Measurements from ENCODE around the gene SLC35B2.
A peak's percentile ranks its signal among the peaks of the same experiment; 100 is the strongest.

The SLC35B2 gene

DNA sequence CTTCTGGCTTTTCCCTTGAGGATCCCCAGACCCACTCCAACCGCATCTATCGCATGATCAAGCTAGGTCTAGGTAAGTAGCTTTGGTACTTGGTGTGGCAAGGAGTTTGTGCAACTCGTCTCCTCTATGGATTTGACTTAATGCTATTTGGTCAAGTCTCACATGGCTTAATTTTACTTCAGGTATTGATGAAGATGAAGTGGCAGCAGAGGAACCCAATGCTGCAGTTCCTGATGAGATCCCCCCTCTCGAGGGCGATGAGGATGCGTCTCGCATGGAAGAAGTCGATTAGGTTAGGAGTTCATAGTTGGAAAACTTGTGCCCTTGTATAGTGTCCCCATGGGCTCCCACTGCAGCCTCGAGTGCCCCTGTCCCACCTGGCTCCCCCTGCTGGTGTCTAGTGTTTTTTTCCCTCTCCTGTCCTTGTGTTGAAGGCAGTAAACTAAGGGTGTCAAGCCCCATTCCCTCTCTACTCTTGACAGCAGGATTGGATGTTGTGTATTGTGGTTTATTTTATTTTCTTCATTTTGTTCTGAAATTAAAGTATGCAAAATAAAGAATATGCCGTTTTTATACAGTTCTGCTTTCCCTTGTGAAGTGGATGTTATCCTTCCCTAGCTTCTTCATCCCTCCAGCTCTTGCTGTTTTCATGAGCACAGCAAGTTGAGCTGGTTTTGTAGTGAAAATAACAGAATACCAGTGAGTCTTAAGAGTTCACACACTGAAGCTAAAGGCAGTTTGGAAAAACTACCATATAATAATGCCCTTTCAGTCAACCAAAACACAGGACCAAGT, 3.8 kb downstream of the SLC35B2 start:
- no peak for DNase-seq (ENCODE audit: low read depth, low spot score)
- TF ChIP-seq, protein P1, sequence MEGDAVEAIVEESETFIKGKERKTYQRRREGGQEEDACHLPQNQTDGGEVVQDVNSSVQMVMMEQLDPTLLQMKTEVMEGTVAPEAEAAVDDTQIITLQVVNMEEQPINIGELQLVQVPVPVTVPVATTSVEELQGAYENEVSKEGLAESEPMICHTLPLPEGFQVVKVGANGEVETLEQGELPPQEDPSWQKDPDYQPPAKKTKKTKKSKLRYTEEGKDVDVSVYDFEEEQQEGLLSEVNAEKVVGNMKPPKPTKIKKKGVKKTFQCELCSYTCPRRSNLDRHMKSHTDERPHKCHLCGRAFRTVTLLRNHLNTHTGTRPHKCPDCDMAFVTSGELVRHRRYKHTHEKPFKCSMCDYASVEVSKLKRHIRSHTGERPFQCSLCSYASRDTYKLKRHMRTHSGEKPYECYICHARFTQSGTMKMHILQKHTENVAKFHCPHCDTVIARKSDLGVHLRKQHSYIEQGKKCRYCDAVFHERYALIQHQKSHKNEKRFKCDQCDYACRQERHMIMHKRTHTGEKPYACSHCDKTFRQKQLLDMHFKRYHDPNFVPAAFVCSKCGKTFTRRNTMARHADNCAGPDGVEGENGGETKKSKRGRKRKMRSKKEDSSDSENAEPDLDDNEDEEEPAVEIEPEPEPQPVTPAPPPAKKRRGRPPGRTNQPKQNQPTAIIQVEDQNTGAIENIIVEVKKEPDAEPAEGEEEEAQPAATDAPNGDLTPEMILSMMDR (IDR thresholded peaks at IDR 0.05; ENCODE audit: low read depth, low read length): peak; percentile 46
- H3K4me3 ChIP-seq (ENCODE audit: low read depth, low read length): no peak overlapping the region
- in situ Hi-C loops (cut with HindIII; ENCODE audit: low sequenced_read_pairs): no loop called here

DNA sequence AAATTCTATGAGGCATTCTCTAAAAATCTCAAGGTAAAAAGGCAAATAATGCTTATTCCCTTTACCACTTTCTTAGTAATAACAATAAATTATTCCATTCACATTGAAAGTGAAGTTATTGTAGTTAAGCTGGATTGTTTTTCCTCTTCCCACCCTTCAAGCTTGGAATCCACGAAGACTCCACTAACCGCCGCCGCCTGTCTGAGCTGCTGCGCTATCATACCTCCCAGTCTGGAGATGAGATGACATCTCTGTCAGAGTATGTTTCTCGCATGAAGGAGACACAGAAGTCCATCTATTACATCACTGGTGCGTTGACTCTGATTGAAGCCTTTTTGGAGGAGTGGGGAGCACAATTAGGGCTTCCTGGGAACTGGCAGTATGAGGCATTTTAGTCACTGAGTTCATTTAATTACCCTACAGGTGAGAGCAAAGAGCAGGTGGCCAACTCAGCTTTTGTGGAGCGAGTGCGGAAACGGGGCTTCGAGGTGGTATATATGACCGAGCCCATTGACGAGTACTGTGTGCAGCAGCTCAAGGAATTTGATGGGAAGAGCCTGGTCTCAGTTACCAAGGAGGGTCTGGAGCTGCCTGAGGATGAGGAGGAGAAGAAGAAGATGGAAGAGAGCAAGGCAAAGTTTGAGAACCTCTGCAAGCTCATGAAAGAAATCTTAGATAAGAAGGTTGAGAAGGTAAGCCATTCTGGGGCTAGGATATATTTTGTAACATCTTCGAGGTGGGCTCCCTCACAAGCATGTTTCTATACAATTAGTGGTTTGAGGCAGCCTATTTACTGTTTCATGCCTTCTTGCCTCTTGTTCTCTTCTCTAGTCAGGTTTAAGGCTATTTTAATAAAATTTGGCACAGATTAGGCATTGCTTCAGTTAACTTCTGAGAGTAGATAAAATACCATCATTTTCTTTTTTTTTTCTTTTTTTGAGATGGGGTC, 5.5 kb downstream of the SLC35B2 start:
- no peak overlapping the region for H3K4me3 ChIP-seq (ENCODE audit: low read depth, low read length)
- TF ChIP-seq, protein P1 (IDR thresholded peaks at IDR 0.05; ENCODE audit: low read depth, low read length): no peak
- DNase-seq (ENCODE audit: low read depth, low spot score): no peak
- in situ Hi-C loops (cut with HindIII; ENCODE audit: low sequenced_read_pairs): no loop called here

DNA sequence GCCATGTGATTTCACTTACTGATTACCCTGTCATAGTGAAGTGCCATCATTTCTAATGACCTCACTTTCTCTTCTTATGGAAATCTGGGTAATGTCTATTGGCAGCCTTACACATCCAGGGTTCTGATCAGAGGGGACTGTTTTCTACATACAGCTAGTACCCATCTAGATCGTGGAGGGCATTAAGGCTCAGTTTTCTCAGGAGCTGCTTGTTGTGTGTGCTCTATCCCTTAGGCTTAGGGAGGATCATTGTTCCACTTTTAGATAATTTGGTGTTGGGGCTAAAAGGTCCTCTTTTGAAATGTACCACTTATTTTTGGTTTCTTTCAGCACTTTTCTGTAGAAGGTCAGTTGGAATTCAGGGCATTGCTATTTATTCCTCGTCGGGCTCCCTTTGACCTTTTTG, 6.6 kb downstream of the SLC35B2 start:
- in situ Hi-C loops (cut with HindIII; ENCODE audit: low sequenced_read_pairs): no loop called here
- H3K4me3 ChIP-seq (ENCODE audit: low read depth, low read length): no peak overlapping the region
- TF ChIP-seq, protein P1 (IDR thresholded peaks at IDR 0.05; ENCODE audit: low read depth, low read length): no peak
- no peak for DNase-seq (ENCODE audit: low read depth, low spot score)

DNA sequence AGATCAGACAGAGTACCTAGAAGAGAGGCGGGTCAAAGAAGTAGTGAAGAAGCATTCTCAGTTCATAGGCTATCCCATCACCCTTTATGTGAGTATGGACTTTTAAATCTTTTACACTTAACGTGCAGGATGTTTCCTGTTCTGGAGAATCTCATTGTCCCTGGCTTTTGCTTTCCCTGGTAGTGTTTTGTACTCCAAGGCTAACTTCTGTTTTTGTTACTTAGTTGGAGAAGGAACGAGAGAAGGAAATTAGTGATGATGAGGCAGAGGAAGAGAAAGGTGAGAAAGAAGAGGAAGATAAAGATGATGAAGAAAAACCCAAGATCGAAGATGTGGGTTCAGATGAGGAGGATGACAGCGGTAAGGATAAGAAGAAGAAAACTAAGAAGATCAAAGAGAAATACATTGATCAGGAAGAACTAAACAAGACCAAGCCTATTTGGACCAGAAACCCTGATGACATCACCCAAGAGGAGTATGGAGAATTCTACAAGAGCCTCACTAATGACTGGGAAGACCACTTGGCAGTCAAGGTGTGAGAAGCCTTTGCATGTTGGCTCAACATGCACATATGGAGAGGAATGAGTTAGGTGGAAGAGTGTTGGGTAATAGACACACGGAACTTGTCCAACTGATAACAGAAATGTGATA, 7.1 kb downstream of the SLC35B2 start:
- no peak overlapping the region for H3K4me3 ChIP-seq (ENCODE audit: low read depth, low read length)
- in situ Hi-C loops (cut with HindIII; ENCODE audit: low sequenced_read_pairs): no loop called here
- TF ChIP-seq, protein P1 (IDR thresholded peaks at IDR 0.05; ENCODE audit: low read depth, low read length): no peak
- no peak for DNase-seq (ENCODE audit: low read depth, low spot score)

DNA sequence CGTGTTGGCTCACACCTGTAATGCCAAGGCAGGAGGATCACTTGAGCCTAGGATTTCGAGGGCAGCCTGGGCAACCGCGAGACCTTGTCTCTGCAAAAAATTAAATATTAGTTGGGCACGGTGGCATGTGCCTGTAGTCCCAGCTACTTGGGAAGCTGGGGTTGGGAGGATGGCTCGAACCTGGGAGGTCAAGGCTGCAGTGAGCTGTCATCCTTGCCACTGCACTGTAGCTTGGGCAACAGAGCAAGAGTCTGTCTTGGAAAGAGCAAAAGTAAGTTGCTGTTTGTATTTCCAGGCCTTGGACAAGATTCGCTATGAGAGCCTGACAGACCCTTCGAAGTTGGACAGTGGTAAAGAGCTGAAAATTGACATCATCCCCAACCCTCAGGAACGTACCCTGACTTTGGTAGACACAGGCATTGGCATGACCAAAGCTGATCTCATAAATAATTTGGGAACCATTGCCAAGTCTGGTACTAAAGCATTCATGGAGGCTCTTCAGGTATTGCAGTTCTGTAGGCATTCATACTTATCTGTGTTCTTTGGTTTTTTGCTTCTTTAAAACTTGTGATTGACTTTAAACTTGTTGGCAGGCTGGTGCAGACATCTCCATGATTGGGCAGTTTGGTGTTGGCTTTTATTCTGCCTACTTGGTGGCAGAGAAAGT, 8.1 kb downstream of the SLC35B2 start:
- in situ Hi-C loops (cut with HindIII; ENCODE audit: low sequenced_read_pairs): no loop called here
- TF ChIP-seq, protein P1 (IDR thresholded peaks at IDR 0.05; ENCODE audit: low read depth, low read length): no peak
- peak overlapping the region; percentile 100 for H3K4me3 ChIP-seq (ENCODE audit: low read depth, low read length)
- no peak for DNase-seq (ENCODE audit: low read depth, low spot score)

DNA sequence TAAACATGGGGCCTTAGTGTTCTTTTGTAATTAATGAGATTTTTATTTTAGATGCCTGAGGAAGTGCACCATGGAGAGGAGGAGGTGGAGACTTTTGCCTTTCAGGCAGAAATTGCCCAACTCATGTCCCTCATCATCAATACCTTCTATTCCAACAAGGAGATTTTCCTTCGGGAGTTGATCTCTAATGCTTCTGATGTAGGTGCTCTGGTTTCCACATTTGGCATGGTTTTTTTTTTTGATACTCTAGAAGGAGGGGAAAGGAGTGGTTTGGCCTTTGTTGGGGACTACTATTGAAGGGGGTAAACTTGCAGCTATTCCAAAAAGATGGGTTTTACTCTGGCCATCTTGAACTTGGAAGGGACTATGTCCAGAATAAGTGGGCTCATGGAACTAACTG, 8.7 kb downstream of the SLC35B2 start:
- no peak for DNase-seq (ENCODE audit: low read depth, low spot score)
- peak overlapping the region; percentile 100 for H3K4me3 ChIP-seq (ENCODE audit: low read depth, low read length)
- in situ Hi-C loops (cut with HindIII; ENCODE audit: low sequenced_read_pairs): no loop called here
- TF ChIP-seq, protein P1 (IDR thresholded peaks at IDR 0.05; ENCODE audit: low read depth, low read length): no peak

All from astrocyte of the spinal cord (primary cell).